Measurements from ENCODE around the gene SESN3. TPM values are rescaled to one million over a fixed set of nuclear protein-coding genes. Genes with fewer than 3 reads are reported as not detected.
"Not testable (repeated sequence)": the region's sequence is repeated elsewhere in the genome, so short reads cannot be mapped to it uniquely, and the experiment has no call there.

Gene SESN3
- total RNA-seq, 1 donor from 2014 or later: 79.7 TPM

- TF ChIP-seq, protein P1, sequence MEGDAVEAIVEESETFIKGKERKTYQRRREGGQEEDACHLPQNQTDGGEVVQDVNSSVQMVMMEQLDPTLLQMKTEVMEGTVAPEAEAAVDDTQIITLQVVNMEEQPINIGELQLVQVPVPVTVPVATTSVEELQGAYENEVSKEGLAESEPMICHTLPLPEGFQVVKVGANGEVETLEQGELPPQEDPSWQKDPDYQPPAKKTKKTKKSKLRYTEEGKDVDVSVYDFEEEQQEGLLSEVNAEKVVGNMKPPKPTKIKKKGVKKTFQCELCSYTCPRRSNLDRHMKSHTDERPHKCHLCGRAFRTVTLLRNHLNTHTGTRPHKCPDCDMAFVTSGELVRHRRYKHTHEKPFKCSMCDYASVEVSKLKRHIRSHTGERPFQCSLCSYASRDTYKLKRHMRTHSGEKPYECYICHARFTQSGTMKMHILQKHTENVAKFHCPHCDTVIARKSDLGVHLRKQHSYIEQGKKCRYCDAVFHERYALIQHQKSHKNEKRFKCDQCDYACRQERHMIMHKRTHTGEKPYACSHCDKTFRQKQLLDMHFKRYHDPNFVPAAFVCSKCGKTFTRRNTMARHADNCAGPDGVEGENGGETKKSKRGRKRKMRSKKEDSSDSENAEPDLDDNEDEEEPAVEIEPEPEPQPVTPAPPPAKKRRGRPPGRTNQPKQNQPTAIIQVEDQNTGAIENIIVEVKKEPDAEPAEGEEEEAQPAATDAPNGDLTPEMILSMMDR (IDR thresholded peaks at IDR 0.05; ENCODE audit: unreplicated experiment): no peak
- peak; percentile 41 for DNase-seq (ENCODE audit: low spot score, unreplicated experiment)
- no peaks in the 10 kb centered on the region for H3K9me3 Mint-ChIP-seq (ENCODE audit: low read depth)
- peak overlapping the region; percentile 65 for H3K4me3 Mint-ChIP-seq (ENCODE audit: low read depth)
- H3K36me3 Mint-ChIP-seq (ENCODE audit: insufficient read depth): no peaks in the 10 kb centered on the region
- H3K27ac Mint-ChIP-seq: peak overlapping the region; percentile 95
- H3K27me3 Mint-ChIP-seq: no peaks in the 10 kb centered on the region
- H3K4me1 Mint-ChIP-seq (ENCODE audit: low read depth): peaks cover 37% of the 10 kb centered on the region
These were observed 23.2 kb upstream of the SESN3 start for GRCh38 chr11:95254131-95254704.

- no peak for DNase-seq (ENCODE audit: low spot score, unreplicated experiment)
- TF ChIP-seq, protein P1 (IDR thresholded peaks at IDR 0.05; ENCODE audit: unreplicated experiment): no peak
- H3K4me3 Mint-ChIP-seq (ENCODE audit: low read depth): no peak overlapping the region
- peak overlapping the region; percentile 29 for H3K27ac Mint-ChIP-seq
- peaks cover 42% of the 10 kb centered on the region for H3K4me1 Mint-ChIP-seq (ENCODE audit: low read depth)
- H3K36me3 Mint-ChIP-seq (ENCODE audit: insufficient read depth): no peaks in the 10 kb centered on the region
- no peaks in the 10 kb centered on the region for H3K9me3 Mint-ChIP-seq (ENCODE audit: low read depth)
- no peaks in the 10 kb centered on the region for H3K27me3 Mint-ChIP-seq
These were observed 22.1 kb upstream of the SESN3 start for GRCh38 chr11:95253141-95253540.

DNA sequence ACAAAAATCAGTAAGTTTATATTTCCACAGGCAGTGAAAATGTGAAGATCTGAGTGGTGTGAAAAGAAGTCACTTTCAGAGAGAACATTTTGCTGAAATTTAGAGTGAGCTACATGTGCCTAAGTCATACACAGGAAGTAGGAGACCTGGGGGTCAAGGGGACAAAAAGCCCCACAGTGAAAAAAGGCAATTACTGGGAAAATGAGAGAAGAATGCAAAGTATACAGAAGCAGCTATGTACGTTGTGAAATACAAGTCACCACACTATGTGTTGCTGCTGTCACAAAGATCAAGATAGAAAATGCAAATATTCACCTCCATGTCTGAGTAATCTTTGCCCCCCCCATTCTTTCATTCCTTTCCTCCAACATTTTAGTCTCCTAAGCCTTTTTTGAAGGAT is 21.6 kb upstream of the SESN3 start:
- TF ChIP-seq, protein P1 (IDR thresholded peaks at IDR 0.05; ENCODE audit: unreplicated experiment): no peak
- Mint-ChIP-seq H3K4me1 (ENCODE audit: low read depth) (peaks cover 42% of the 10 kb centered on the region), H3K36me3 (ENCODE audit: insufficient read depth) (no peaks in the 10 kb centered on the region), H3K27me3 (no peaks in the 10 kb centered on the region), H3K9me3 (ENCODE audit: low read depth) (no peaks in the 10 kb centered on the region), H3K27ac (no peak overlapping the region), H3K4me3 (ENCODE audit: low read depth) (no peak overlapping the region)
- no peak for DNase-seq (ENCODE audit: low spot score, unreplicated experiment)

- H3K36me3 Mint-ChIP-seq (ENCODE audit: insufficient read depth): not testable (repeated sequence)
- H3K4me1 Mint-ChIP-seq (ENCODE audit: low read depth): peaks cover 42% of the 10 kb centered on the region
These were observed 20.9 kb upstream of the SESN3 start for GRCh38 chr11:95251896-95252295.

DNA sequence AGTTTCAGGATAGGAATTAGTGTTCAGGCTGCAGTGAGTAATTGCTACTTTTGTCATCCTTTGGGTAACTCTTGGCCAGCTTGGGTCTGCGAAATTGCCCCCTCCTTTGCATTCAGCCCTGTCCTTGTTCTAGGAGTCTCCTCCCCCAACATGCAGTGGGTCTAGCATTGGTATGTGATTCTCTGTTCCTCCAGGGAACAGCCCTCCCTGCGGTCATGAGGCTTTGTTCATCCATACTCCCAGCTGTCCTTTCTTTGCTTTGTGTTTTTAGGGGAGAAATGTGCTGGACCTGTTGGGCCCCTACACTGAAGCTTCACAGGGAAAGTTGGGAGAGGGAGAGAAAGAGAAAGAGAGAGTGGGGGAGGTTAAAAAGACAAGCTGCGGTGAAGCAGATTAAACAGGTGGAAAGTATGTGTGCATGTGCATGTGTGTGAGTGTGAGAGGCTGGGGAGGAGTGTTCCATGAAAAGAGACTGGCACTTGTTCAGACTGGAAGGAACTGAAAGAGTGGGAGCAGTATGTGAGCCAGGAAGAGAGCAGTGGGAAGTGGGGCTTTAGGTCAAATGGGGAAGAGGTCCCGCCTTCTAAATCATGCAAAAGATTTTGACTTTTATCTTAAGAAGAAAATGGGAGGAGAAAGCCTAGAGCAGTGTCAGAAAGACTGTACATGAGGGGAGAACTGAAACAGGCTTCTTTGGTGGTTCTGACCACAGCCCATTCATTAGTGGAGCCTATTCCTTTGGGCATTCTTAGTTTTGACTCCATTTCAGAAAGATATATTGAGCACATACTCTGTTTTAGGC is 17.9 kb upstream of the SESN3 start:
- no peak for DNase-seq (ENCODE audit: low spot score, unreplicated experiment)
- Mint-ChIP-seq H3K4me3 (ENCODE audit: low read depth) (no peak overlapping the region), H3K27me3 (no peaks in the 10 kb centered on the region), H3K27ac (peak overlapping the region; percentile 85), H3K36me3 (ENCODE audit: insufficient read depth) (no peaks in the 10 kb centered on the region), H3K4me1 (ENCODE audit: low read depth) (peaks cover 25% of the 10 kb centered on the region), H3K9me3 (ENCODE audit: low read depth) (no peaks in the 10 kb centered on the region)
- TF ChIP-seq, protein P1 (IDR thresholded peaks at IDR 0.05; ENCODE audit: unreplicated experiment): no peak

More at GRCh38 chr11:95251896-95252295, 20.9 kb upstream of the SESN3 start:
- H3K27ac Mint-ChIP-seq; H3K9me3 Mint-ChIP-seq (ENCODE audit: low read depth); DNase-seq (ENCODE audit: low spot score, unreplicated experiment); H3K4me3 Mint-ChIP-seq (ENCODE audit: low read depth); H3K27me3 Mint-ChIP-seq: not testable (repeated sequence)
